GM19463 (cell line): Measurements from ENCODE around the gene TNFAIP8L3.
"Not testable (repeated sequence)": the region's sequence is repeated elsewhere in the genome, so short reads cannot be mapped to it uniquely, and the experiment has no call there.

ENCODE experiments used
- ATAC-seq: cut with Tn5 transposase; IDR thresholded peaks from one replicate; pipeline ENCODE4 v1.9.1; 2021; ENCODE audit warnings: mild to moderate bottlenecking, moderate library complexity; ENCODE audit not compliant: unreplicated experiment

Gene TNFAIP8L3

DNA sequence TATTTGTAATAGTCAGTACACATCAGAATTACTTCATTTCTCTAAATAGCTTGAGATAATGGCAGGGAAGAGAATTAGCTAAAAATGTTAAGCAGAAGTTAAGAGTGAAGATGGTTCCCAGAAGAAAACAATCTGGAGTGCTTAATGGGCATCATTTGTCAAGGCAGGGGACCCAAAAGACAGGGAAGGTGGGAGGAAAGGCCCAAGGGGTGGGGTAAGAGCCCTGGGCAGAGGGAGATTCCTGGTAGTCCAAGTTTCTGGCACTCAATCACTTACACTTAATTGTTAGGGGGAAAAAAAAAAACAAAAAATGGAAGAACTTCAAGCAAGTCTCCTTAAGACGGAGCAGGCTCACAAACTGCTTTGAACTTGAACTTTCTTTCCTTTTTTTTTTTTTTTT, 28.9 kb downstream of the TNFAIP8L3 start:
- ATAC-seq, result no peak

DNA sequence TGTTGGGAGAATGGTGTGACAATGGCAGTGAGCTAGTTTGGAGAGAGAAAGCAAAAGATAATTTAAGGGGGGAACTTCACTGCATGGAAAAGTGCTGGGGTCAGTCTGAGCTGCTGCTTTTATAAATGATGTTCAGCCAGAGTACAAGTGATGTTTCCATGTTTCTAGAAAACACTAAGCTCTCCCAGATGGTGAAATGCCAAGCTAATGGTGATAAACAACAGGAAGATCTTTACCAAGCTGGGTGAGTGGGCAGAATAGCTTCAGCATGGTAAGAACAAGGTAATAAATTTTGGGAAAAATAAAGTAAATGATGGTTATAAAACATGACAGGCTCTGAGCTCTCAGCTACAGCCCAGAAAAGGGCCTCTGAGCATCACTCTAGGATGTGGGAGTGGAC, 29.4 kb downstream of the TNFAIP8L3 start:
- ATAC-seq, result no peak

DNA sequence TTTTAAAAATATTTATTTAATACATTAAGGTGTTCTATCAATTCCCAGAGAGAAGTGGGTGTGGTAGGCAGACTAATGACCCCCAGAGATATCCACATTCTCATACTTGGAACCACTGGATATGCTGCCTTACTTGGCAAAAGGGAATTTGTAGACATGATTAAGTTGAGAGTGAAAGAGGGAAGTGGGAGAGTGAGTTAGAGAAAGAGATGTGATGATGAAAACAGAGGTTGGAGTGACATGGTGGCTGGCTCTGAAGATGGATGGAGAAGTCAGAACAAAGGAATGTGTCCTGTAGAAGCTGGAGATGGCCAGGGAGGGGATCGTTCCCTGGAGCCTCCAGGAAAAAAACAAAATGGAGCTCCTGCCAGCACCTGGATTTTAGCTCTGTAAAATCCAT, 32.0 kb downstream of the TNFAIP8L3 start:
- no peak for ATAC-seq

DNA sequence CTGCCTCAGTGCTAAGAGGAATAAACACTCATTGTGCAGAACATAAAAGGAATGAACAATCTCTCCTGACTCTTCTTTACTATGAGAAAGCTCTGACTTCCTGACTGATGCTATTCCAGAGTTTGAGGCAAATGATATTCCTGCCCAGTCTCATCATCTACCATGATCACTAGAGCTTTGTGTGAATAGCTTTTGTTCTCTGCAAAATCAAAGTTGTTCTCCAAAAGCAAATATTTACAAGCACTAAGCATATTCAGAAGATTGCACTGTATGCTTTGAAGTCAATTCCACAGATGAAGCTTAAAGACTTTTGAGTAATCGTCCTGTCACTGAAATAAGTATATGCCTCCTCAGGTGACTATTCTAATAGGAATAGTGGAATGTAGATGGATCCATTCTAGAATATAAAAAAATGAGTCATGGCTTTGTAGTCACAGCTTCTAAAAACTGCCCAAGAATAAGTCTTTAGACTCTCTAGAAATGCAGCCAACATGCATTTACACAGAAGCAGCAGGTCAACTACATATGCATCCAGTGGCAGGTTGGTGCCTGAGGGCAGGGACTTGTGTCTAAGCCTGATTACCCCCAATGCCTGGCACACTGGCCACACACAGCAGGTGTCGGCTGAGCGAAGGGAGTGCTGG, 34.6 kb downstream of the TNFAIP8L3 start:
- no peak for ATAC-seq

DNA sequence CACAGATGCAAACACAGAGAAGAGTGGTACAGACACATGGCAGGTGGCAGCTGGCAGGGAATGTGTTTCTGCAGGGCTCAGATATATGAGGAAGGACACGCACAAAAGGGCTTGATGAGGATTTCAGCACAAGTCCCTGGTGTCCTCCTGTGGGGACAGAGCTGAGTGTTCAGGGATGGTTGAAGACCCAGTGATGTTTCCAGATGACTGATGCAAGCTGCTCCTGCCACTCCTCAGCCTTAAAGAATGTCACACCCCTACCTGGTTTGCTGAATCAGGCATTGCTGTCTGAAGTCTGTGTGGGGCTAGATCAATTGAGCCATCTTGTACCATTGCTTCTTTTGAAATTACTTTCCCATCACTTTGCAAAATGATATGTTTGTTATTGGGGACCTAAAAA, 40.2 kb downstream of the TNFAIP8L3 start:
- ATAC-seq, result no peak

- no peak for ATAC-seq
These were observed 41.1 kb downstream of the TNFAIP8L3 start for GRCh38 chr15:51053571-51053970.

DNA sequence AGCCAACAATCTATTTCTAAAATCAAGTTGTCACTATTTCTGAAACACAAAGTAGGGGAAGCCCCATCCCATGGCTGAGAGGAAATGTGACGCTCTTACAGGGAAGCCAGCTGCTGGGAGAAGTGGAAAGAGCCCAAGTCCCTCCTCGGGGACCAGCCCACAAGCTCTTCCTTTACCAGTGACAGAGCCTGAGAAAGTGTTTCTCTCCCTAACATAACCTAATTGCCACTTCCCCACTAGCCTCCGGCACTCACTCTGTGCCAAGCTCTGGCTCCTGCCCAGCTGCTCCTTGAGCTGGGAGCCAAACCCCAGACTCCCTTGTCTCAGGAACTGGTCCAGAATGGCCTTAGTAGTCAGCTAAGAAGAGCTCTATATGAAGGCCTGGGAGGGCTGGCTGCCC, 42.9 kb downstream of the TNFAIP8L3 start:
- ATAC-seq, result no peak

DNA sequence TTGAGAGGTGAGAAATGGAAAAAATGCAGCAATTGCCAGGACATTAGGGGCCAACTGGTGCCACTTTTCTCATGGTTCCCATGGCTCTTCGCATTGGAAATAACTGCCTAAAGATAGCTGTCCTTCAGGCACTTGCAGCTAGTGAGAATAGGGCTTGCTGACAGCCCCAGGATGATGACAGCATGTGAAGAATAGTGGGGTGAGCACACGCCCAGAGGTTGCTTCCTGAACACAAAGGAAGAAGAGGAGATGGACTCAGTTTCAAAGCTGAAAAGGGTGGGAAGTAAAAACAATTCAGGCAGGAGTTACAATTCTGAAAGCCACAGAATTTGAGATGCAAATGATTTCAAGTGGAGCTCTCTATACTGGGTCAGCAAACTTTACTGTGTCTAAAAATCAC, 45.6 kb downstream of the TNFAIP8L3 start:
- no peak for ATAC-seq

DNA sequence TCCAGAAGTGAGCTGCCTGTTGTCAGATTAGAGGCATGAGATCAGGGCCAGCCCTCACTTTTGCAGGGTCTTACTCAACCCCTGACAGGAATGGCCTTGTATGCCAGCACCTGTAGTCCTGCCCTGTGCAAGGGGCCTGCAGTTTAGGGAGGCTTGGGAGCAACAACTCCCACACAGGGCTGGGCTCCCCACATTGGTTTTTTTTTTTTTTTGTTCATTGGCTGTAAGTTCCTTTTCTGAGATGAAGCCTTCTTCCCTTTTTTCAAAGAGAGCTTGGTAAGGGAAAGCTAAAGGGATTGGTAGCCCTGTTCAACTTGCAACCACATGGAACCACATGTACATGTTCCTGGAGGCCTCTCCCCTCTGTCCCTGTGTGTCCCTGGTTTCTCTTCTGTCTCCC, 46.4 kb downstream of the TNFAIP8L3 start:
- ATAC-seq, result no peak

- no peak for ATAC-seq
These were observed 47.8 kb downstream of the TNFAIP8L3 start for GRCh38 chr15:51046799-51047449.

DNA sequence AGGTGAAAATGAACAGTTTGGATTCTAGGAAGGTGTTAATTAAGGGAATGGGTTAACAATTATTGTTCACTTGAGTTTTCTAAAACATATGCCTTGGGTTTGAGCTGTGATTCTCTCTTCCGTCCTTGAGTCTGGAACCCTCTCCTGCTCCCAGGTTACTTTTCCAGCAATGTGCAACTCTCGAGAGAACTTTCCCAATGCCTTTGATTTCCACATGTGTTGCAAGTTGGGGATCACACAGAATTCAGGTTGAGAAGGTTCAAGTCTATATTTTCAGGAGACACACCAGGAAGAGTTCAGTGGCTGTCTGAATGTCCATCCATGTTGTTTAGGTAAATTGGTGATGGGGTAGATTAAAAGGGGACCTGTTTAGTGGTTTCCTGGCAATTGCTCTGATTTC, 48.7 kb downstream of the TNFAIP8L3 start:
- ATAC-seq, result no peak

DNA sequence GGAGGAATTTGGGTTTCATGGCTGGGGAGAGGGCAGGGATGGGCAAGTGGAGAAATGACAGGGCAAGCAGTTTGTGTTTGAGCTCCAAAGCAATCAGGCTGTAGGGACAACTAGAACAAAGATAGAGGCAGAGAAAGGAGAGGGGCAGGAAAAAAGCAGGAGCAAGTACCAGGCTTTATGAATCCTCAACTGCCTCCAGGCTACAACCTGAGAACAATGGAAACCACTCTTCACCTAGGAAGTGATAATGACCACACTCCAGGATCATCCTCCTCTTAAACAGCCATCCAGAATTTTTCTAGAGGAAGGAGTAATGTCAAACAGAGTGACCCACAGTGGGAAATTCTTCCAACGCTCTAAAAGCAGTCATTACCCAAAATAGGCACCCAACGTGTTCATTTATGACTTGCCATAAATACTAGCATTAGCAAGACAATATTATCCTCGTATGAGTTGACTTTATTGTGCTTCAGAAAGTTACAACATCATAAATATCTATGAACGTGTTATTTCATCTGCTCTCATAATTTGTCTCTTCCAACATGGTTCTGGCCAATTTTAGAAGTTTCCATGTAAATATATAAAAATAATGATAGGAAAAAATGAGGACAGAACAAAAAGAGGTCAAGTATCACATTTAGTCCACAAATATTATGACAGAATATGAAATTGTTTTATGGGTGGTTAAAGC, 50.5 kb downstream of the TNFAIP8L3 start:
- no peak for ATAC-seq

GRCh38 chr15:51038974-51039319, 55.8 kb downstream of the TNFAIP8L3 start:
- ATAC-seq, result no peak

DNA sequence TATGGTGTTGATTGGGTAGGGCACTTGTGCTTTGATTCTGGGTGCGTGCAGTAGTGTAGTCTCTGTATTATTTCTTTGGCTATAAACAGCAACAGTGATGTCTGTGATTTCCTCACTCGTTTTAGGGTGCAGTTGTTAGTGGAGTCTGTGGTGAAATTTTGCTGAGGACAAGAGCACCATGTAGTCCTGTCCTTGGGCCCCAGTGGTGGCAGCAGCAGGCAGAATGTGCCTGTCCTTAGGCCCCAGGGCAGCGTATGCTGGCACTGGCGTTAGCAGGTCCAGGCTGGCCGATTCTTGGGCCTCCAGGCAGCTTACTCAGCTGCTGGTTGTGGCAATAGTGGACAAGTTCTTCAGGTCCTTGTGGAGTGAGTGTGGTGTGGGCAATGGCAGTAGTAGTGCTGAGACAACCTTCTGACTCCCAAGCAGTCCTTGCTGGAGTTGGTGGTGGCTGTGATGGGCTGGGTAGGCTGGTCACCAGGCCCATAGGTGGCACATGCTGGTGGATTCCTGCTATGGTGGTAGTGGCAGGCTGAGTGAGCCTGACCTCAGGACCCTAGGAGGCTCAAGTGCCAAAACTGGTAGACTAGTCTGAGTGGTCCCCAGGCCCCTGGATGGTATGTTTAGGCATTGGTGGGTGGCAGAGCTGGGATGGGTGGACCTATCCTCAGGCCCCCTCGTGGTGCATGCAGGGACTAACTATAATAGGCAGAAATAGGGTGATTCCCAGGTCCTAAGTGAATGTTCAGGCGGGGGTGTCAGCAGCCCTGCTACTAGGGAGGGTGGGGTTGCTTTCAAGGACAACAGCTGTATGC, 56.3 kb downstream of the TNFAIP8L3 start:
- no peak for ATAC-seq

- not testable (repeated sequence) for ATAC-seq
These were observed 57.2 kb downstream of the TNFAIP8L3 start for GRCh38 chr15:51037474-51037873.

DNA sequence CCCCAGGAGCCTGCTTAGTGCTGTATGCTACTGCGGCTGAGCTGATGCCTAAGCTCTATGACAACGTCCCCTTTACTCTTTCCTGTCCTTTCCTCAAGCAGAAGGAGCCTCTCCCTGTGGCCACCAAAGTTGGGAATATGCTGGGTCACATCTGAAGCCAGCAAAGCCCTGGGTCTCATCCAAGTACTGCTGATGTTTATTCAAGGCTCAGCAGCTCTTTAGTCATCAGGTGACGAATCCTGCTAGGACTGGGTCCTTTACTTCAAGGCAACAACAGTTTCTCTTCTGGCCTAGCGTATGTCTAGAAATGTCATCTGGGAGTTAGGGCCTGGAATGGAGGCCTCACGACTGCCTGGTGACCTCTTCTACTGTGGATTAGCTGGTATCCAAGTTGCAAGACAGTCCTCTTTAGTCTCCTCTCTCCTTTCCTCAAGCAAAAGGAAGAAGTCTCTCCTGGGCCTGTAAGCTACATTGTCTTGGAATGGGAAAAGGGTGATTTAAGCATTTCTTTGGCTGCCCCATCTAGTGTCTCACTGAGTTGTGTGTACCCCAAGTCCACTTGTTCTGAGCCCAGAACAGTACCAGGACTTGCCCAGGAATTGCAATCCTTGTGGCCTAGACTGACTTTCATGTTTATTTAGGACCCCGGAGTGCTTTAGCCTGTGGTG, 63.9 kb downstream of the TNFAIP8L3 start:
- ATAC-seq, result no peak

DNA sequence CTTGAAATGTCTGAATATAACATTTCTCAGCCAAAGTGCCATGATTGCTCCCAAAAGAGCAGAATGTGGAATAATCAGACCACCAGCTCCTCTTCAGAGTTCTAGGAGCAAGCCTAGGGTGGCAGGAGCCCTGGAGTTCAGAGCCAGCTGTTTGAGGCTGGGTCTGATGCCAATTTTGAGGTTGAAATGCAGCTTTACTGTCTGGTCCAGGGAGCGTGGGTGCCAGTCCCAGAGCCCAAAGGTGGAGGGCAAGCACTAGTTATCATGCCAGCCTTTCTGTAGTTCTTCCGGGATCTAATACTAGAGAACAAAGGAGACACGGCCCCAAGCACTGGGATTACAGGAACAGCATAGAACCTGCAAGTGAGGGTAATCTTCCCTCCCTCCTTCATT, 69.3 kb downstream of the TNFAIP8L3 start:
- ATAC-seq, result no peak

DNA sequence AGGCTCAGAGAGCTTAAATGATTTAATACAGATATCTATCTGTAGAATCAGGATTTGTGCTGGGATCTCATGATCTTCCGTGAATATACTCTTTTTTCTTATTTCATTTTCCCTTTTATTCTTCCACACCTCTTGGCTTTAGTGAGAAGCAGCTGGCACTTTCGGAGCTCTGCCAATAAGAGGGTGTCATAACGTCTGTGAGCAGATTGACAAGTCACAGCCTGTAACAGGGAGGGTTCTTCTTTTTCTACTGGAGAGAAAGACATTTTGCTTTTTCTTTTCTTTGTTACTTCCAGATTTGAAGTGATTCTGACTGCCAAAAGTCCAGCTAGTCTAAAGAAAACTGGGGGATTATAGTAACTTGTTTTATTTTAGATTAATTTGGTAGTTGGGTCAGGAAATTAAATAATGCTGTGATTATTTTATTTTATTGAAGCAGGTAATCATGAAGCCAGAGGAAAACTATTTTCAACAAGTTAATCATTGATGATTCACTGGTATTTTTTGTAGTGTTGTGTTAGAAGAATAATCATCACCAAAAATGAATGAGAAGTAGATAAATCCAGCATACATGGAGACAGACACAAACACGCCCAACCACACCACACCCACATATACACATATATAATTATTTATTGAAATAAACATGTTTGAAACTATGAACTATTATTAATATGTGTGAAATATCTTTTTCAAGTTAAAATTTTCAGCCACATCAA, 69.8 kb downstream of the TNFAIP8L3 start:
- no peak for ATAC-seq

DNA sequence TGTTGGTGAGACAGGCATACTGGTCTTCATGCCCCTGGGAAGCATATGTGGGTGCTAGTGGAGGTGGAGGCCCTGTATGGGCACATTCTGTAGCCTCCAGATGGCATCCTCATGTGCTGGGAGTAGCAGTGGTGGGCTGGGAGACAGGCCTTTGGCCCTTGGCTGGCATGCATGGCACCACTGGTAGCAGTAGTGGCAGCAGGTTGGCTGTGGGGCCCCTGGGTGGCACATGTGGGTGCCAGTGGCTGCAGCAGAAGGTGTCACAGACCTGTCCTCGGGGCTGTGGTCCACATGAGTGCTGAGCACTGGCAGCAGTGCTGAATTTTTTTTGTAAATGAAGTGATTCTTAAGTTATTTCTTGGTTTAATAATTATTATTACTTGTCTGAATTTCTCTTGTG, 71.2 kb downstream of the TNFAIP8L3 start:
- ATAC-seq, result no peak

GRCh38 chr15:51022206-51022605, 72.5 kb downstream of the TNFAIP8L3 start:
- no peak for ATAC-seq
